Ascending aorta (tissue), 2 donors: ENCODE results near the gene IQSEC3. TPM values are rescaled to one million over a fixed set of nuclear protein-coding genes. Genes with fewer than 3 reads are reported as not detected.
A peak's percentile ranks its signal among the peaks of the same experiment; 100 is the strongest.

Experiments used
- DNase-seq, 2 donors: peaks; one replicate each; pipeline ENCODE4 v3.0.0-alpha.2; 2019; ENCODE audit warnings: low spot score in 2 of 2
- H3K27ac ChIP-seq, 2 donors: fragments of 200-600 bp; sonication (generic); one replicate each; pipeline ENCODE4 v1.5.1; 2016 to 2017; ENCODE audit warnings: mild to moderate bottlenecking in 1 of 2
- H3K27me3 ChIP-seq: fragments of 200-600 bp; sonication (generic); one replicate; pipeline ENCODE4 v1.5.1; 2017
- H3K36me3 ChIP-seq, 2 donors: fragments of 200-600 bp; sonication (generic); one replicate each; pipeline ENCODE4 v1.5.1; 2016
- H3K4me1 ChIP-seq, 2 donors: fragments of 200-600 bp; sonication (generic); one replicate each; pipeline ENCODE4 v1.5.1; 2016 to 2017; ENCODE audit warnings: mild to moderate bottlenecking in 1 of 2
- H3K4me3 ChIP-seq, 2 donors: fragments of 200-600 bp; sonication (generic); one replicate each; pipeline ENCODE4 v1.5.1; 2016 to 2017; ENCODE audit warnings: mild to moderate bottlenecking in 1 of 2
- H3K9me3 ChIP-seq, 2 donors: fragments of 200-600 bp; sonication (generic); one replicate each; pipeline ENCODE4 v1.5.1; 2016
- intact Hi-C: fragments of 100-400 bp; cut with DNase I; formaldehyde crosslinking; loops from one replicate; pipeline ENCODE4 v1.15.1; 2023
- total RNA-seq: library from RNA; depleted of rRNA; stranded (reverse); fragments of >200 nt; gene quantifications from one replicate; pipeline ENCODE4 v1.1.0, GENCODE V29; 2016
- TF ChIP-seq, protein P1 (sequence below), 3 experiments: fragments of 200-600 bp in 2 of 3; fragments of 450-650 bp in 1 of 3; sonication (generic) in 2 of 3; IDR thresholded peaks; one replicate each; pipeline ENCODE4 v1.5.1; 2016 to 2019; ENCODE audit warnings: antibody characterized with exemption in 3 of 3, mild to moderate bottlenecking in 1 of 3, moderate library complexity in 1 of 3

The IQSEC3 gene
- total RNA-seq, 1 donor from 2014 or later, result 0.53 TPM

DNA sequence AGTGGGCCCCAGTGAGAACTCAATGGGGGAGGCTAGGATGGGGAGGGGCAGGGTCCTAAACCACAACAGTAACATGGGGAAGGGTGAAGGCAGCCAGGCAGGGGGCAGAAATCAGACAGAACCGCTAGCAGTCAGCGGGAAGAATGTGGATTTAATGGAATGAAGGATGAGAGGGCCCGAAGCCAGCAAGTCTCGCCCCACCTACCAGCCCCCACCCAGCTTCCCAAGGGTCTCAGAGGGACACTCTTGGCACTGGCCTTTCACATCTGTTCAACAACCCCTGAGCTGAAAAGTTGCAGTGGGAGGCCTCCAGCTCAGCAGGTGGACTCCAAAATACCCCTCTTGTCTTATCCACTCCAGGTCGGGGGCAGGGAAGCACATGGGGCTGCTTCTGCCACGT lies 153.9 kb downstream of the IQSEC3 start:
- no peak overlapping the region for H3K4me3 ChIP-seq
- no peaks in the 10 kb centered on the region for H3K4me1 ChIP-seq
- no peak overlapping the region for H3K27ac ChIP-seq
- no peaks in the 10 kb centered on the region for H3K9me3 ChIP-seq
- H3K36me3 ChIP-seq, result no peaks in the 10 kb centered on the region
- no peak for DNase-seq
- TF ChIP-seq, protein P1, sequence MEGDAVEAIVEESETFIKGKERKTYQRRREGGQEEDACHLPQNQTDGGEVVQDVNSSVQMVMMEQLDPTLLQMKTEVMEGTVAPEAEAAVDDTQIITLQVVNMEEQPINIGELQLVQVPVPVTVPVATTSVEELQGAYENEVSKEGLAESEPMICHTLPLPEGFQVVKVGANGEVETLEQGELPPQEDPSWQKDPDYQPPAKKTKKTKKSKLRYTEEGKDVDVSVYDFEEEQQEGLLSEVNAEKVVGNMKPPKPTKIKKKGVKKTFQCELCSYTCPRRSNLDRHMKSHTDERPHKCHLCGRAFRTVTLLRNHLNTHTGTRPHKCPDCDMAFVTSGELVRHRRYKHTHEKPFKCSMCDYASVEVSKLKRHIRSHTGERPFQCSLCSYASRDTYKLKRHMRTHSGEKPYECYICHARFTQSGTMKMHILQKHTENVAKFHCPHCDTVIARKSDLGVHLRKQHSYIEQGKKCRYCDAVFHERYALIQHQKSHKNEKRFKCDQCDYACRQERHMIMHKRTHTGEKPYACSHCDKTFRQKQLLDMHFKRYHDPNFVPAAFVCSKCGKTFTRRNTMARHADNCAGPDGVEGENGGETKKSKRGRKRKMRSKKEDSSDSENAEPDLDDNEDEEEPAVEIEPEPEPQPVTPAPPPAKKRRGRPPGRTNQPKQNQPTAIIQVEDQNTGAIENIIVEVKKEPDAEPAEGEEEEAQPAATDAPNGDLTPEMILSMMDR (IDR thresholded peaks at IDR 0.05), result no peak
- H3K27me3 ChIP-seq, result no peaks in the 10 kb centered on the region
- intact Hi-C loops, result no loop called here

DNA sequence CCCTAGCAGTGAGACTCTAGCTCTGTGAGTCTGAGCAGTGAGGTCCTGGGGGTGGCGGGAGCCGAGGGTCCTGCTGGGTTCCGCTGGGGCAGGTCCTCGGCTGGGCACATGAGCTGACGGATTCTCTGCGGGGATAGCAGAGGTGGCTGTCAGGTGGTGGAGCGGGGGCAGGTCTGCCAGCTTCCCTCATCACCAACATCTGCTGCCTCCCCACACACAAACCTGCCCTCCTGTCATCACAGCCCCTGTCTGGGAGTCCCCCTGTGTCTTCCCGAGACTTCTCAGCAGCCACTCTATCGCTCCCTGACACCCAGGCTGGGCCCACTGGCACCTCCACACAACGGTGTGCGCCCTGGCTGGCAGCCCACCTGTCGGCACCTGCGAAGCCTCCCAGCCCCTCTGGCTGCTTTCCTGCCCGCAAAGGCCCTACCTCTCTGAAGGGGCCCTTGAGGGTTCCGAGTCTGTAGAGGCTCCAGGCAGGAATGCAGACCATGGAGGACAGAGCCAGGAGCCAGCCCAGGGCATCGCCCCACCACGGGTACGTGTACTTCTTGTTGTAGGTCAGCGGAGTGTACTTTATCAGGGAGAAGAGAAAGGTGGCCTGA lies 154.5 kb downstream of the IQSEC3 start:
- Histone ChIP-seq H3K9me3 (no peaks in the 10 kb centered on the region), H3K4me1 (no peaks in the 10 kb centered on the region), H3K4me3 (no peak overlapping the region), H3K36me3 (no peaks in the 10 kb centered on the region), H3K27me3 (no peaks in the 10 kb centered on the region), H3K27ac (no peak overlapping the region)
- TF ChIP-seq, protein P1 (IDR thresholded peaks at IDR 0.05), result no peak
- DNase-seq, result no peak
- intact Hi-C loops, result no loop called here

DNA sequence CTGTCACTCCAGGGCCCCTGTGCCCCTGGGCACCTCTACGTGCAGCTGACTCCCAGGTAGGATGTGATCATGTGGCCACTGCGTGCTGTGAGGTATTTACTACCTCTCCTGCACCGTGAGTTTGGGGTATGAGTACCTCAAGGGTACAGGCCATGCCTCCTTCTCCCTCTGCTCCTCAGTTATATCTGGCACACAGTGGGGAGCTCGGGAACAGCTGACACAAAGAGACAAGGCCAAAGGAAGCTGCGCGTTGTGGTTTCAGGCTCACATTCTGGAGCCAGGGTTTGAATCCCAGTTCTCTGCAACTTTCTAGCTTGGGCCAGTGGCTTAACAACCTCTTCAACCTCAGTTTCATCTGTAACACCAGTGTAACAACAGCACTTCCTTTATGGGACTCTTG lies 155.2 kb downstream of the IQSEC3 start:
- Histone ChIP-seq H3K9me3 (no peaks in the 10 kb centered on the region), H3K27ac (no peak overlapping the region), H3K4me3 (no peak overlapping the region), H3K27me3 (no peaks in the 10 kb centered on the region), H3K4me1 (no peaks in the 10 kb centered on the region), H3K36me3 (no peaks in the 10 kb centered on the region)
- intact Hi-C loops, result no loop called here
- TF ChIP-seq, protein P1 (IDR thresholded peaks at IDR 0.05), result no peak
- DNase-seq, result no peak

DNA sequence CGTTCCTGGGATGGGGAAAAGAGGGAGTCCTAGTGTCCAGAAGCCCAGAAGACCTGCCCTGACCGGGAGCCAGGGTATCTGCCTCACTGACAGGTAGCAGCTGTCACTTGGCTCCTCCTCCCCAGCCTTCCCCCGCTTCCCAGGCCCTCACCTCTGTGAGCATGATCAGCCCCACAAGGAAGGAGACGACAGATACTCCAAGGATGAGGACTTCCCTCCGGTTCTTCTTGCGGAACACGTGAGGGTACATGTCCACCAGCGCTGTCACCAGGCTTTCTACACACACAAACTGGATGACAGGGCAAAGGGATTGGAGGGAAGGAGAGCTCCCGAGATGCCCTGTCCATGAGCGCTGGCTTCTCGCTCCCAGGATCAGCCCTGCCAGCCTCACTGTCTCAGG lies 157.3 kb downstream of the IQSEC3 start:
- TF ChIP-seq, protein P1 (IDR thresholded peaks at IDR 0.05), result no peak
- no peaks in the 10 kb centered on the region for H3K9me3 ChIP-seq
- H3K27me3 ChIP-seq, result no peaks in the 10 kb centered on the region
- intact Hi-C loops, result no loop called here
- no peak overlapping the region for H3K27ac ChIP-seq
- H3K36me3 ChIP-seq, result no peaks in the 10 kb centered on the region
- peak in 1 of 2 donors; percentile 55 for DNase-seq
- H3K4me3 ChIP-seq, result no peak overlapping the region
- H3K4me1 ChIP-seq, result no peaks in the 10 kb centered on the region

DNA sequence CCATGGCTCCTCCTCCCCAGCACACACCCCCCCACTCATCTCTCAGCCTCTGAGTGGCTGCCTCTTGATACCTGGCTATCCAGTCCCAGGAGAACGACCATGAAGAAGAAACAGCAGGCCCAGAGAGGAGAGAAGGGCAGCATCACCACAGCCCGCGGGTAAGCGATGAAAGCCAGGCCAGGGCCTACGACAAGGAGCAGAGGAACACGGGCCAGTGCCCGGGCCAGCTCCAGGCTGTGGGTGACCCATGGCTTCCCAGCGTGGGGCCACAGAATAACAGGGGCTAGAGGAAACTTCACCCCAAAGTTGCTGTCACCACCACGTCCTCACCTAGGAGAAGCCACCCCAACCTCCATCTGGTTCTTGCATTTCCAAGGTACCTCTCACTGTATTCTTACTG lies 157.8 kb downstream of the IQSEC3 start:
- DNase-seq, result peak in 1 of 2 donors; percentile 48
- TF ChIP-seq, protein P1 (IDR thresholded peaks at IDR 0.05), result no peak
- Histone ChIP-seq H3K27me3 (no peaks in the 10 kb centered on the region), H3K4me1 (no peaks in the 10 kb centered on the region), H3K9me3 (no peaks in the 10 kb centered on the region), H3K36me3 (no peaks in the 10 kb centered on the region), H3K4me3 (no peak overlapping the region), H3K27ac (no peak overlapping the region)
- intact Hi-C loops, result no loop called here

DNA sequence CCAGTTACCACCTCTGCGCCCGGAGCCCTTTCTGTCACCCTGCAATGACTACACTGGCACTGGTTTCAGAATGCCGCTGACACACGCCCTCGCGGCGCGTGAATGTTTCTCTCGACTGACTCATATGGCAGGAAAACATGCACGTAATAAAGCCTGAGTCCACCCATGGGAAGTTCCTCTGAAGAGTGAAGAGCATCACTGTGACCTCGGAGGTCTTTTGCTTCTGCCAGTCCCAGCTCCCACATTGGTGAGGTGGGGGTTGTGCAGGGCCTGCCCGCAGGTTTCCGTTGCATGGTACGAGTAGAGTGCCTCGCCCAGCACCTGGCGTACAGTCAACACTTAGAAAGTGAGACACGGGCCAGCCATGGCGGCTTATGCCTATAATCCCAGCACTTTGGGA lies 158.4 kb downstream of the IQSEC3 start:
- intact Hi-C loops, result no loop called here
- Histone ChIP-seq H3K27me3 (no peaks in the 10 kb centered on the region), H3K4me3 (no peak overlapping the region), H3K4me1 (no peaks in the 10 kb centered on the region), H3K36me3 (no peaks in the 10 kb centered on the region), H3K9me3 (no peaks in the 10 kb centered on the region), H3K27ac (no peak overlapping the region)
- TF ChIP-seq, protein P1 (IDR thresholded peaks at IDR 0.05), result no peak
- DNase-seq, result peak in 1 of 2 donors; percentile 52
